A549 (cell line): ENCODE results near the gene QPCTL. TPM values are rescaled to one million over a fixed set of nuclear protein-coding genes. Genes with fewer than 3 reads are reported as not detected.
A peak's percentile ranks its signal among the peaks of the same experiment; 100 is the strongest.

Experiments used
- ATAC-seq, 2 experiments: fragments of 200-7000 bp in 1 of 2; fragments of >200 bp in 1 of 2; cut with Nextera tagmentation in 1 of 2; cut with Tn5 transposase in 1 of 2; 3 replicates each; pipeline versions ENCODE4 v1.8.0 to v1.9.1; 2018 to 2020; ENCODE audit warnings: mild to moderate bottlenecking in 1 of 2, moderate library complexity in 1 of 2
- CTCF ChIA-PET: fragments of 300-600 bp; sonication (Branson Sonifier 250); formaldehyde crosslinking; extraction: SDS; loops from one replicate; lab custom pipeline; 2021; ENCODE audit warnings: antibody characterized with exemption, inconsistent platforms; lab: Yijun Ruan, JAX
- POLR2A ChIA-PET: fragments of 350-600 bp; formaldehyde crosslinking; extraction: SDS; loops from one replicate; lab custom pipeline; 2021; ENCODE audit warnings: antibody characterized with exemption, inconsistent platforms; lab: Yijun Ruan, JAX
- DNase-seq, 2 experiments: peaks; one replicate each; pipeline versions ENCODE4 v3.0.0 to v3.0.0-alpha.2; 2011 to 2016; ENCODE audit warnings: low read depth in 1 of 2, low spot score in 1 of 2
- FAIRE-seq: peaks from 2 replicates; lab custom pipeline; 2011; peaks lifted over from hg19 to GRCh38; lab: Jason Lieb, UNC
- H3K27ac ChIP-seq, 2 experiments: fragments of >200 bp; sonication (Bioruptor Twin); formaldehyde crosslinking; 3 replicates each; pipeline ENCODE4 v1.5.1; 2016 to 2017
- H3K4me1 ChIP-seq: fragments of >200 bp; sonication (Bioruptor Twin); formaldehyde crosslinking; 3 replicates; pipeline ENCODE4 v1.6.1; 2016
- H3K4me2 ChIP-seq: fragments of >200 bp; sonication (Bioruptor Twin); formaldehyde crosslinking; 3 replicates; pipeline ENCODE4 v1.6.1; 2016
- H3K4me3 ChIP-seq: fragments of >200 bp; sonication (Bioruptor Twin); formaldehyde crosslinking; 3 replicates; pipeline ENCODE4 v1.5.1; 2016
- H3K9me3 ChIP-seq: fragments of >200 bp; sonication (Bioruptor Twin); formaldehyde crosslinking; 3 replicates; pipeline ENCODE4 v1.6.1; 2016
- ATOH8 ChIP-seq: fragments of 250-450 bp; sonication (Bioruptor Pico); IDR thresholded peaks from 2 replicates; pipeline ENCODE4 v1.5.0; 2020; ENCODE audit warnings: low read depth, mild to moderate bottlenecking, moderate library complexity
- CEBPB ChIP-seq, 2 experiments: fragments of >200 bp in 1 of 2; sonication (Bioruptor Twin) in 1 of 2; formaldehyde crosslinking in 1 of 2; IDR thresholded peaks; 2 replicates each; pipeline ENCODE4 v1.6.1; 2012 to 2016
- CHD4 ChIP-seq: fragments of 200-600 bp; sonication (generic); IDR thresholded peaks from 2 replicates; pipeline ENCODE4 v1.6.1; 2016; ENCODE audit warnings: antibody characterized with exemption, mild to moderate bottlenecking, borderline replicate concordance
- CTCF ChIP-seq: fragments of >200 bp; sonication (Bioruptor Twin); formaldehyde crosslinking; IDR thresholded peaks from 3 replicates; pipeline ENCODE4 v1.5.1; 2016
- EHF ChIP-seq: fragments of 250-450 bp; sonication (Bioruptor Pico); IDR thresholded peaks from 2 replicates; pipeline ENCODE4 v1.5.0; 2020; ENCODE audit warnings: mild to moderate bottlenecking
- ESRRA ChIP-seq: fragments of 150-350 bp; IDR thresholded peaks from 2 replicates; pipeline ENCODE4 v1.6.1; 2014; ENCODE audit warnings: mild to moderate bottlenecking, low read length, borderline replicate concordance
- FOSB ChIP-seq: fragments of 250-450 bp; sonication (Bioruptor Pico); IDR thresholded peaks from 2 replicates; pipeline ENCODE4 v1.5.0; 2020; ENCODE audit warnings: mild to moderate bottlenecking, moderate library complexity
- FOSL2 ChIP-seq, 2 experiments: fragments of 450-650 bp in 1 of 2; fragments of >200 bp in 1 of 2; sonication (Bioruptor Twin) in 1 of 2; formaldehyde crosslinking; IDR thresholded peaks; 2 replicates each; pipeline versions ENCODE4 v1.5.0 to v1.6.1; 2016 to 2020; ENCODE audit warnings: mild to moderate bottlenecking in 1 of 2, moderate library complexity in 1 of 2
- HDAC2 ChIP-seq: fragments of 200-600 bp; sonication (generic); IDR thresholded peaks from 2 replicates; pipeline ENCODE4 v1.6.1; 2016
- HMGXB4 ChIP-seq: fragments of 250-450 bp; sonication (Bioruptor Pico); IDR thresholded peaks from 2 replicates; pipeline ENCODE4 v1.5.0; 2021; ENCODE audit warnings: mild to moderate bottlenecking, moderate library complexity, borderline replicate concordance
- MAFK ChIP-seq: fragments of 450-650 bp; IDR thresholded peaks from 2 replicates; pipeline ENCODE4 v1.6.1; 2014; ENCODE audit not compliant: partially characterized antibody
- MAX ChIP-seq: IDR thresholded peaks from 2 replicates; pipeline ENCODE4 v1.6.1; 2012
- MYC ChIP-seq: IDR thresholded peaks from 2 replicates; pipeline ENCODE4 v1.6.1; 2012; ENCODE audit warnings: mild to moderate bottlenecking, inconsistent platforms, low read length, improper control_type of control experiment, borderline replicate concordance
- NFE2L2 ChIP-seq: fragments of 150-350 bp; conservative IDR thresholded peaks from 2 replicates; pipeline ENCODE4 v1.6.1; 2014; ENCODE audit warnings: low read length
- PHF8 ChIP-seq: fragments of 200-600 bp; sonication (generic); IDR thresholded peaks from 2 replicates; pipeline ENCODE4 v1.6.1; 2016; ENCODE audit warnings: low read depth, mild to moderate bottlenecking, antibody characterized with exemption, moderate library complexity, borderline replicate concordance
- RAD21 ChIP-seq, 2 experiments: fragments of >200 bp in 1 of 2; sonication (Bioruptor Twin) in 1 of 2; formaldehyde crosslinking in 1 of 2; IDR thresholded peaks in 1 of 2; conservative IDR thresholded peaks in 1 of 2; 2 replicates in 1 of 2; 3 replicates in 1 of 2; pipeline ENCODE4 v1.6.1; 2012 to 2018; ENCODE audit warnings: inconsistent platforms in 1 of 2
- RFX5 ChIP-seq: fragments of 450-650 bp; IDR thresholded peaks from 2 replicates; pipeline ENCODE4 v1.7.1; 2014; ENCODE audit warnings: antibody characterized with exemption, mild to moderate bottlenecking, moderate library complexity
- SMC3 ChIP-seq: fragments of >200 bp; sonication (Bioruptor Twin); formaldehyde crosslinking; IDR thresholded peaks from 3 replicates; pipeline ENCODE4 v1.6.1; 2018; ENCODE audit warnings: inconsistent platforms
- USF2 ChIP-seq: fragments of 450-650 bp; IDR thresholded peaks from 2 replicates; pipeline ENCODE4 v1.6.1; 2014; ENCODE audit warnings: antibody characterized with exemption
- ZC3H11A ChIP-seq: fragments of 450-650 bp; IDR thresholded peaks from 2 replicates; pipeline ENCODE4 v1.6.1; 2014; ENCODE audit warnings: antibody characterized with exemption, mild to moderate bottlenecking
- WGBS: methylation state at CpG from one replicate; pipeline ENCODE4 v1.1.6; 2017; ENCODE audit errors: missing lambda C conversion rate; 5-methylcytosine and 5-hydroxymethylcytosine counted together
- polyA plus RNA-seq, 4 experiments: library from polyadenylated mRNA; depleted of rRNA in 3 of 4; stranded (reverse); fragments of >200 nt; fragmentation: RNase III in 1 of 4; extraction: RNeasy Plus Mini Kit Qiagen cat#74134 plus additional on column Dnase treatment in 1 of 4; gene quantifications; 2 replicates in 3 of 4; 3 replicates in 1 of 4; pipeline ENCODE4 v1.2.3, GENCODE V29; 2011 to 2017

QPCTL gene
- polyA plus RNA-seq, 2 of the 4 experiments (the other 2 are of a cell fraction): 9.4 to 10.4 TPM

GRCh38 chr19:45643024-45643926, 49.2 kb upstream of the QPCTL start:
- CTCF ChIA-PET: interaction anchor here (0.7 to 15.1 kb wide), 54 partner anchors 9 to 1967 kb away, joined by 3 to 437 read pairs (median 14); partner anchors contain the start of genes FOSB, GIPR, GPR4 and OPA3
- POLR2A ChIA-PET: interaction anchor here (0.8 to 2.9 kb wide), 7 partner anchors 29 to 220 kb away, joined by 3 to 25 read pairs (median 7); partner anchors contain the start of genes OPA3 and VASP

GRCh38 chr19:45643927-45644771, 48.3 kb upstream of the QPCTL start:
- ATAC-seq (no peak), DNase-seq (no peak), FAIRE-seq (no peak)
- no peaks in the 10 kb centered on the region for H3K9me3 ChIP-seq
- ChIA-PET CTCF (interaction anchor here (1.0 to 15.1 kb wide), 39 partner anchors 8 to 240 kb away, joined by 3 to 437 read pairs (median 31); partner anchors contain the start of genes FOSB, GIPR, OPA3 and PPP1R13L), POLR2A (interaction anchor here (0.8 kb wide), 1 partner anchor 148 kb away, joined by 4 read pairs; no protein-coding TSS in a partner anchor)
- WGBS: 66% methylated on average over 14 of the region's 14 CpGs
- peaks cover 40% of the 10 kb centered on the region for H3K4me1 ChIP-seq
- no peak overlapping the region; a peak in 1 of 6 replicates for H3K27ac ChIP-seq
- TF ChIP-seq EHF: no peak
- no peak for TF ChIP-seq RAD21 (conservative IDR thresholded peaks at IDR 0.05 in 1 of 2, IDR thresholded peaks at IDR 0.05 in 1 of 2)
- TF ChIP-seq ZC3H11A: no peak
- TF ChIP-seq MAX: no peak
- no peak for TF ChIP-seq HMGXB4
- no peak for TF ChIP-seq PHF8
- TF ChIP-seq MAFK: no peak
- TF ChIP-seq FOSB: no peak
- no peak for TF ChIP-seq MYC
- no peak for TF ChIP-seq CEBPB (IDR thresholded peaks at IDR 0.05)
- TF ChIP-seq SMC3: no peak
- no peak for TF ChIP-seq RFX5
- no peak for TF ChIP-seq CHD4
- TF ChIP-seq HDAC2: no peak
- no peak for TF ChIP-seq ATOH8 (CRISPR knock-in tag)
- no peak overlapping the region for H3K4me2 ChIP-seq
- H3K4me3 ChIP-seq: no peak overlapping the region

More at GRCh38 chr19:45643024-45643926, 49.2 kb upstream of the QPCTL start:
- peak overlapping the region; percentile 51; the same call in 2 of the 3 replicates for H3K4me3 ChIP-seq
- ATAC-seq (peak in 1 of 2 experiments; percentile 16; a peak in 3 of 6 replicates), FAIRE-seq (no peak), DNase-seq (peak; percentile 91 to 95)
- peak overlapping the region; percentile 96 for H3K4me2 ChIP-seq
- peak overlapping the region; percentile 88 to 90 for H3K27ac ChIP-seq
- H3K4me1 ChIP-seq: peaks cover 44% of the 10 kb centered on the region
- H3K9me3 ChIP-seq: no peaks in the 10 kb centered on the region
- TF ChIP-seq NFE2L2 (0 out of 2 replicates have a peak, but pooled peaks have one; percentile 8), RAD21 (conservative IDR thresholded peaks at IDR 0.05 in 1 of 2, IDR thresholded peaks at IDR 0.05 in 1 of 2) (peak; percentile 99 to 100), SMC3 (peak; percentile 96), PHF8 (no peak), CTCF (peak; percentile 99), FOSL2 (IDR thresholded peaks at IDR 0.05) (no peak; the same call in 1 of the 2 replicates), FOSL2 (CRISPR knock-in tag; IDR thresholded peaks at IDR 0.05) (peak; percentile 79), MAX (peak; percentile 78), ESRRA (peak; percentile 56; the same call in 1 of the 2 replicates), USF2 (no peak), MYC (0 out of 2 replicates have a peak, but pooled peaks have one; percentile 55)
- 37% methylated on average over 39 of the region's 39 CpGs for WGBS
